Tibial artery (tissue), 4 donors: ENCODE data around the gene SDK1.

Experiments
- DNase-seq, 2 donors: peaks; one replicate each; pipeline ENCODE4 v3.0.0-alpha.2; 2019
- H3K27ac ChIP-seq, 2 donors: fragments of 200-600 bp; sonication (generic) in 1 of 2; 1 replicate in 1 of 2; 2 replicates in 1 of 2; pipeline ENCODE4 v1.5.1; 2018 to 2019; ENCODE audit warnings: mild to moderate bottlenecking in 1 of 2
- H3K27me3 ChIP-seq, 2 donors: fragments of 200-600 bp; sonication (generic) in 1 of 2; one replicate each; pipeline versions ENCODE4 v1.5.1 to v1.6.0; 2016 to 2019
- H3K36me3 ChIP-seq, 3 donors: fragments of 200-600 bp; sonication (generic) in 2 of 3; one replicate each; pipeline ENCODE4 v1.5.1; 2016 to 2019; ENCODE audit warnings: mild to moderate bottlenecking in 2 of 3
- H3K4me1 ChIP-seq, 4 donors: fragments of 200-600 bp; sonication (generic) in 2 of 4; 1 replicate in 3 of 4; 2 replicates in 1 of 4; pipeline ENCODE4 v1.5.1; 2016 to 2019
- H3K4me3 ChIP-seq, 2 donors: fragments of 200-600 bp; sonication (generic) in 1 of 2; 1 replicate in 1 of 2; 2 replicates in 1 of 2; pipeline ENCODE4 v1.5.1; 2018 to 2019; ENCODE audit warnings: mild to moderate bottlenecking in 2 of 2
- H3K9me3 ChIP-seq, 3 donors: fragments of 200-600 bp; sonication (generic) in 1 of 3; one replicate each; pipeline ENCODE4 v1.5.1; 2016 to 2019
- CTCF ChIP-seq, 2 experiments: fragments of 200-600 bp in 1 of 2; fragments of 450-650 bp in 1 of 2; IDR thresholded peaks; one replicate each; pipeline ENCODE4 v1.5.1; 2017 to 2019; ENCODE audit warnings: antibody characterized with exemption in 2 of 2, mild to moderate bottlenecking in 1 of 2, moderate library complexity in 1 of 2
- intact Hi-C: fragments of 100-400 bp; cut with DNase I; formaldehyde crosslinking; loops from one replicate; pipeline ENCODE4 v1.15.0; 2023; ENCODE audit warnings: low total_unique reads

The SDK1 gene

GRCh38 chr7:4050126-4050660, 749.1 kb downstream of the SDK1 start:
- Histone ChIP-seq H3K4me1 (no peaks in the 10 kb centered on the region), H3K9me3 (no peaks in the 10 kb centered on the region), H3K27me3 (no peaks in the 10 kb centered on the region), H3K27ac (no peak overlapping the region), H3K4me3 (no peak overlapping the region), H3K36me3 (peaks cover 6 to 9% (median 7%) of the 10 kb centered on the region in 3 donors)
- intact Hi-C loops = no loop called here
- peak in 1 of 2 donors; percentile 31 for DNase-seq
- no peak for TF ChIP-seq CTCF (IDR thresholded peaks at IDR 0.05)

- H3K4me3 ChIP-seq = no peak overlapping the region
- H3K27ac ChIP-seq = no peak overlapping the region
- H3K27me3 ChIP-seq = no peaks in the 10 kb centered on the region
- peaks cover 10 to 14% (median 13%) of the 10 kb centered on the region in 3 donors for H3K36me3 ChIP-seq
- TF ChIP-seq CTCF (IDR thresholded peaks at IDR 0.05) = no peak
- intact Hi-C loops = no loop called here
- no peaks in the 10 kb centered on the region for H3K9me3 ChIP-seq
- no peaks in the 10 kb centered on the region for H3K4me1 ChIP-seq
- DNase-seq = peak in 1 of 2 donors; percentile 45
Observed at GRCh38 chr7:4051696-4052095, 750.6 kb downstream of the SDK1 start.

- DNase-seq = no peak
- no peaks in the 10 kb centered on the region for H3K9me3 ChIP-seq
Observed at GRCh38 chr7:4052130-4052529, 751.1 kb downstream of the SDK1 start.

GRCh38 chr7:4054158-4054557, 753.1 kb downstream of the SDK1 start:
- Histone ChIP-seq H3K9me3 (peaks cover 0 to 7% (median 0%) of the 10 kb centered on the region in 3 donors), H3K27ac (no peak overlapping the region)
- no peak for DNase-seq

More at GRCh38 chr7:4052130-4052529, 751.1 kb downstream of the SDK1 start:
- Histone ChIP-seq H3K4me1 (no peaks in the 10 kb centered on the region), H3K36me3 (peaks cover 15 to 18% (median 16%) of the 10 kb centered on the region in 3 donors), H3K27ac (no peak overlapping the region), H3K4me3 (no peak overlapping the region), H3K27me3 (no peaks in the 10 kb centered on the region)
- intact Hi-C loops = no loop called here
- no peak for TF ChIP-seq CTCF (IDR thresholded peaks at IDR 0.05)

GRCh38 chr7:4056552-4057288, 755.7 kb downstream of the SDK1 start:
- Histone ChIP-seq H3K9me3 (peaks cover 0 to 7% (median 0%) of the 10 kb centered on the region in 3 donors), H3K27me3 (no peaks in the 10 kb centered on the region), H3K27ac (no peak overlapping the region), H3K4me1 (no peaks in the 10 kb centered on the region), H3K4me3 (no peak overlapping the region), H3K36me3 (peaks cover 11 to 16% (median 14%) of the 10 kb centered on the region in 3 donors)
- no peak for DNase-seq
- intact Hi-C loops = no loop called here
- no peak for TF ChIP-seq CTCF (IDR thresholded peaks at IDR 0.05)

More at GRCh38 chr7:4054158-4054557, 753.1 kb downstream of the SDK1 start:
- H3K4me3 ChIP-seq = no peak overlapping the region
- H3K36me3 ChIP-seq = peaks cover 14 to 18% (median 16%) of the 10 kb centered on the region in 3 donors
- intact Hi-C loops = no loop called here
- H3K4me1 ChIP-seq = no peaks in the 10 kb centered on the region
- H3K27me3 ChIP-seq = no peaks in the 10 kb centered on the region
- no peak for TF ChIP-seq CTCF (IDR thresholded peaks at IDR 0.05)
